Epithelial cell of prostate (primary cell): ENCODE data around the gene TPMT.
A peak's percentile ranks its signal among the peaks of the same experiment; 100 is the strongest.

ENCODE experiments used
- DNase-seq: peaks from one replicate; pipeline ENCODE4 v3.0.0-alpha.2; 2011; ENCODE audit warnings: low read depth, low spot score
- H3K27ac ChIP-seq: fragments of 450-650 bp; 2 replicates; pipeline ENCODE4 v1.5.1; 2017; ENCODE audit warnings: mild to moderate bottlenecking

TPMT gene

DNA sequence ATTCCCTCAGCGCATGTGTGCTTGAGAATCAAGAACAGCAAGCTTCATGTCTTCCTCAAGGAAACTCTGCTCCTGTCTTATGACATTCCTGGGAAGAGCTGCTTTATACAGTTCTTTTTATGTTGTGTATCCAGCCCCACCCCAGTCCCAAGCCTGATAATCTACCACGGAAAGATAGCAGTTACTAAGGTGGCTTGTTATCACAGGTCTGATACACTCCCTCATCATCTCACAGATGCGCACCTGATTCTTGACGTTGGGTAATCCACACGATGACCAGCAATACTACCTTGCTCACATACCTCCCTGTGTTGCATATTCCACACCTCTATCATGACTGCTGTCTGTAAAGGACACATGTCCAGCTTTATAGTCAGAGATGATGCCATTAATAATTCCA, 35.6 kb downstream of the TPMT start:
- no peak for DNase-seq
- no peak overlapping the region for H3K27ac ChIP-seq

DNA sequence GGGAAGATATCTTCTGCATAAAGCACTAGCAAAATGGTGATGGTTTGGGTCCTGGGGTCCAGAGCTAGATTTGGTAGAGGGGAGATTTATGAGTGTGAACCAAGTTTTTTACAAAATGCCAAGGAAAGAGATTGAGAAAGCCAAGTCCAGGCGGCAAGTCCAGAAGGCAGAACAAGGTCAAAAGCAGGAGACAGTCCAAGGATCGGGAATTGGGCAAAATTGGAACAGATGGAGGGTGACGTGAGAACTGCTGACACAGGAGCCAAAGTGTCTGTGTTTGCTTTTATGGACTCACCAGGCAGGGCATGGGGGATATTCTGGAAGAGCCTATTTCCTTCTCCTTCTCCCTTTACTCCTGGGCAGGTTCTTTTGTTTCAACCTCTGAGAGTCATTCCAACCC, 36.5 kb downstream of the TPMT start:
- no peak for DNase-seq
- H3K27ac ChIP-seq, result no peak overlapping the region

DNA sequence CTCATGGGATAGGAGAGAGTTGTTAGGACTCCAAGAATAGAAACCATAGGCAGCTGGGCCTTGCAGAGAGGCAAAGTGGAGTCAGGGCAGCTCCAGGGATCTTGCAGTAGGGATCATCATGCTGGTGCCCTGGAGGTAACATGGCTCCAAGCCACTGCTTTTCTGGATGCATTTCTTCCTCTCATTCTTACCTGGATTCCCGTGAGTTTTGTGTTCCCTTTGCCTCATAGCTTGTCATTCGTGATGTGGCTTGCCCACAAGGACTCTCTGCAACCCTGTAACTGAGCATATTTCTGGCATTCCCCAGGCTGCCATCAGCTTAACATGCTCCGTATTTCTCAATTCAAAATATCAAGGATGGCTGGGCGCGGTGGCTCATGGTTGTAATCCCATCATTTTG, 37.7 kb downstream of the TPMT start:
- no peak for DNase-seq
- H3K27ac ChIP-seq, result no peak overlapping the region

DNA sequence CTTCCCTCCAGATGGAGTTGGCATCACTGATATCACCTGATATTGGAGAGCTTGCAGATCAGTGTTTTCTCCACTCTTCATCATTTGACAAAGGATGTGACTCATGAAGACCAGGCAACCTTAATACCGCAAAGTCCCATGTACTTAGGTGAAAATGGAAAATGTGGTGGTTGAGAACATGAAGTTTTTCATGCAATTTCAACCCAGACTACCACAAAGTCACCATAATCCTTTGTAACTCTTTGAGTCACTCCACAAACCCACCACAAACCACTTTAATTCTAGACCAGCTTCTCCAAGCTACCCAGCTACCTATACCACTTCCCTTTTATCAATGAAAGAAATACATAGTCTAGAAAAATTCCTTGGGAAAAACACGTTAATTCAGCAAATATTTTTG, 39.5 kb downstream of the TPMT start:
- no peak for DNase-seq
- H3K27ac ChIP-seq, result no peak overlapping the region

DNA sequence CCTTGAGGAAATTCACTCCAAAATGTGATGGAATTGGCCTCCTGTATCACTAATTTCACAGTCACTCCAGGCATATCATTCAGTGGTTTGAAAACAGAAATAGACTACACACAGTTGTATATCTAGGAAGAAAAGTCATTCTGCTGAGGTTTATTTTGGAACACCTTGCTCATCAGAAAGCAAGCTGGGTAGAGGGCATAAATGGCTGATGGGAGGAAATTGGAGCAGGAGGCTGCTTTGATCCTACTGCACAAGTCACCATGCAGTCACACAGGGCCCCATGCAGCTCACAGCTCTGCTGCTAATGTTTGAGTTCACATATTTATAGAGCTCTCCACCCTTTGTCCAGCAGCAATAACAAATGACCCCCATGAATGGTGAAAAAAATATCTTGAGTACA, 44.7 kb downstream of the TPMT start:
- no peak overlapping the region for H3K27ac ChIP-seq
- no peak for DNase-seq

DNA sequence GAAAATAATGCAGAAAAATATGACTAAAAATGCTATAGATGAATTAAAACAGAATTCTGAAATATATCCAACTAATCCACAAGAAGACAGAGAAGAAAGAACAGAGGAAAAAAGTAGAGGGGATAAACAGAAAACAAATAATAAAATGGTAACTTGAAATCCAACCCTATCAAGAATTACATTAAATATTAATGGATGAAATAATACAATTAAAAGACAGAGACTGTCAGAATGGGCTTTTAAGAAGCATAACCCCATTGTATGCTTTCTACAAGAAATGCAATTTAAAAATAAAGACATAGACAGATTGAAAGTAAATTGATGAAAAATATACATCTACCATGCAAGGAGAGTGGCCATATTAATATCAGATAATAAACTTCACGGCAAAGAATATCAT, 47.8 kb downstream of the TPMT start:
- H3K27ac ChIP-seq, result no peak overlapping the region
- DNase-seq, result no peak

DNA sequence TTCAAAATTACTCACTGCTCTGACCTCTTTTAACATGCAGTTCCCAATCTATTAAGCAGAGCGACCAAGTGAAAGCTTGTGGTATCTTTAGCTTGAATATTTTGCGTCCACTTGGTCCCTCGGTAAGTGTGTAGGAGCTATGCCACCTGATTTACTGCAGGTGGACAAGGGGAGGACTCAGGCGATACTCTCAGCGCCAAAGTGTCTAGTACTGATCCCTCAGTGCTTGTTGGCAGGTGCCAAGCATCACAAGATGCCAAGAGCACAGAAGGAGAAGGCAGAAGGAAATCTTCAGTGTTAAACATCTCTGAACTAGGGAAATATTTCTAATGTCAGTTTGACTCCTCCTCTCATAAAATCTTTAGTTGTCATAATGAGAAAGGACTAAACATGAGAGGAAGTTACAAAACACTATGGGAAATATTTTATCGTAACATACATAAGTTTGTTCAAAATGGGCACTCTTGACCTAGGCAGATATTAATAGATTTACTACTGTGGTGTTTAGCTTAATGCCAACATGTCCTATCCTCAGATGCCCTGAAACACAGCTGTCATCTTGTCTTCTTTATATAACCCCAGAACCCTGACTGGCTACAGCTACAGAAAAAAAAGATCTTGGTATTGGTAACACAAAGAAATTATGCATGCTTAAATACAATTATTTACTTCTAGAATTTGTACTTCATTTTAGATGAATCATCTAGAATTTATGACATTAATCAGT, 51.9 kb downstream of the TPMT start:
- no peak for DNase-seq
- H3K27ac ChIP-seq, result no peak overlapping the region

DNA sequence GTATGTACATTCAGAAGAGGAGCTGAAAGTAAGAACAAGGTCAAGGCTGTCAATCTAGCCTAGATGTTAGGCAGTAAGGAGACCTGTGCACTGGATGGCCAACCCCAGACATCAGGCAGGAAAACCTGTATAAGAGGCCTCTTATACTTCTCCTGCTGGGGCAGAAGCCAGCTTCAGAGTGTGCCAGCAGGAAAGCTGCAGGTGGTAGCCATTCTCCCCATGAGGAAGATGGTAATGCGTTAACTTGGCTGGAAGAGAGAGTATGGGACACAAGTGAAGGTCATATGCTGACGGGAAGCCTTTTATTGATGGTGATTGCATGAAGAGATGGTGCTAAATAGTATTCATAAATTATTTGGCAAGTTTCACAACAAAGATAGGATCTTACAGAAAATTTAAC, 53.0 kb downstream of the TPMT start:
- DNase-seq, result no peak
- no peak overlapping the region for H3K27ac ChIP-seq

DNA sequence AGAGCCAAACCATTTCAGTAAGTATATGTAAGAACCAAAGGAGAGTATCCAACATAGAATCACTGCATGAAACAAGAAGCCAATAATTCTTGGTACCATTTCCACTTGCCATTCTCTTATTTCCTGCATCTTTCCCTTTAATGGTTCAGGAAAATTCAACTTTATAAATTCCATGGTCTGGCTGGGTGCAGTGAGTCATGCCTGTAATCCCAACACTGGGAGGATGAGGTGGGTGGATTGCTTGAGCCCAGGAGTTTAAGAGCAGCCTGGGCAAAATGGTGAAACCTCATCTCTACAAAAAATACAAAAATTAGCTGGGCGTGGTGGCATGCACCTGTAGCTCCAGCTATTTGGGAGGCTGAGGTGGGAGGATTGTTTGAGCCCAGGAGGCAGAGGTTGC, 53.6 kb downstream of the TPMT start:
- H3K27ac ChIP-seq, result no peak overlapping the region
- DNase-seq, result no peak

DNA sequence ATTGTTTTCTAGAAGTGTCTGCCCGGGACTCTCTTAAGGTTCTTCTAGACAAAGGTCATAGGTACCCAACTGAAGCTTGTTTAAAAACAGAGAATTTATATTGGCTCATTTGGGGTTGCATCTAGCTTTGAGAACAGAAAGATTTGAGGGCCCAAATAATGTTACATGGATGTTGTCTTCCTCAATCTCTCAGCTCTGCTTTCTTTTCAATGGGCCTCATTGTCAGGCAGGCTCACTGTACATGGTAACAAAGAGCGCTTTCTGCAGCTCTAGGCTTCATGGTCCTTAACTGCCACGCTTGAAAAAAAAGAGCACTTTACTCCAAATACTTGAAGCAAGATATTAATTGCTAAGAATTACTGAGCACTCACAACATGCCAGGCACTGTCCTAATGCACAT, 54.6 kb downstream of the TPMT start:
- no peak overlapping the region for H3K27ac ChIP-seq
- no peak for DNase-seq

DNA sequence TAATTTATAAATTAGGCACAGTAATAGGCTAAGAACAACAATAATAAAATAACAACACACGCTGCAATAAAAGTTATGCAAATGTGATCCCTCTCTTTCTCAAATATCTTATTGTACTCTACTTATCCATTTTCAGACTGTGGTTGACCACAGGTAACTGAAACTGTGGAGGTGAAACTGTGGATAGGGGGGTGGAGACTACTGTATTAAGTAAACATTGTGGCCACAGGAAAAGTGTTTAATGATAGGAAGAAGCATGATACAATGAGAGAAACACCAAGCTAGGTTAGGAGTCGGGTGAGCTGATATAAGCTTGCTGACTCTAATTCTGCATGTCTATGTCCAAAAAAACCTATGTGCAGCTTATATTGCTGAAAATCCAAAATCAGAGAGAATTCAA, 55.4 kb downstream of the TPMT start:
- no peak overlapping the region for H3K27ac ChIP-seq
- peak; percentile 51 for DNase-seq

DNA sequence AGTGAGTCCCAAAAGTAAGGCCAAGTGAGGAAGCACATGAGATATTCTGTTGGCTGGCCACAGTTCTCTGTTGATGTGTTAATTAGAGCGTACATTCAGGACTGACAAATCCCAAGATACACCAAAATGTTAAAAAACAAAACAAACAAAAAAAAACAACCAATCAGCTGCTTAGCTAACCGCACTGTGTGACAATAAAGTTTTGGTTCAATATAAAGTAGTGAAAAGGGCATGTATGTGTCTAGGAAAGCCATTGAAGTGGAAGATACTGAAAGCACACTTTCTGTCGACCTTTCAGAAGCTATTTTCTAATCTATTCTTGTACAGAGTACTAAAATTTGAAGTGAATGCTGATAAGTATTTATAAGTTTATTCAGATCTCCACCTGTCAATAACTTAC, 58.5 kb downstream of the TPMT start:
- H3K27ac ChIP-seq, result no peak overlapping the region
- DNase-seq, result no peak

DNA sequence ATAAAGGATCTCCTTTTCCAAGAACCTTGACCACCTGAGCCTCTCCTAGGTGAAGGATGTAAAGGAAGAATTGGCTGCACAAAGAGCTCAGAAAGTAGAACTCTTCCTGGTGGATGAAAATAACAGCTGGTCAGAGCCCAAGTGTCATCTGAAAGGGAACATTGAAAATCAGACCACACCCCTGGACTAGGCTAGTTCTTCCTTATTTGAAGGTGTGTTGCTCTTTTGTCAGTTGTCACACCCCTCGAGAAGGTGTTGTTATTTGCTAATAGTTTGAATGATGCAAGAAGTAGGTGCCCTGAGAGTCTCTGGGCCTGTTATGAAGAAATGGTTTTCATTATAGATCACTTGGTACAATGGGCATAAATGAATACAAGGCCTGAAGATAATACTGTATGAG, 63.5 kb downstream of the TPMT start:
- peak; percentile 31 for DNase-seq
- H3K27ac ChIP-seq, result peak overlapping the region; percentile 30

DNA sequence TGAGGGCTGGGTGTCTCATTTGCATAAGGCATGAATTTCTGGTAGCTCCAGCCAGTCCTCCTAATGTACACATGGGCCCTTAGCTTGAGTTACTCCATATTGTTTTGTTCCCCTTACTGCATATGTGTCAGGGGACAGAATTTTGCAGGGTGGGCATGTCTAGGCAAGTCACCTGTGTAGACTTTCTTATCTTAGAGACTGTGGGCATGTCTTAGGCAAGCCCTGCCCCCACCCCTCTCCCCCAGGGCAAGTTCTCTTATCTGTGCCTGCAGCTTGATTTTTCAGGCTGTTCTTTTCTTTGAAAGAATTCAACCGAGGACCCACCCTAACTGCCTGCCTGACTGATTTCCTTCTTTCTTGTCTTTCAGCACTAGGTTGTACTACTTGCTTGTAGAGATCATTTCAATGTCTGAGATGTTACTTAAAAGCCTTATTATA, 64.5 kb downstream of the TPMT start:
- DNase-seq, result no peak
- no peak overlapping the region for H3K27ac ChIP-seq

DNA sequence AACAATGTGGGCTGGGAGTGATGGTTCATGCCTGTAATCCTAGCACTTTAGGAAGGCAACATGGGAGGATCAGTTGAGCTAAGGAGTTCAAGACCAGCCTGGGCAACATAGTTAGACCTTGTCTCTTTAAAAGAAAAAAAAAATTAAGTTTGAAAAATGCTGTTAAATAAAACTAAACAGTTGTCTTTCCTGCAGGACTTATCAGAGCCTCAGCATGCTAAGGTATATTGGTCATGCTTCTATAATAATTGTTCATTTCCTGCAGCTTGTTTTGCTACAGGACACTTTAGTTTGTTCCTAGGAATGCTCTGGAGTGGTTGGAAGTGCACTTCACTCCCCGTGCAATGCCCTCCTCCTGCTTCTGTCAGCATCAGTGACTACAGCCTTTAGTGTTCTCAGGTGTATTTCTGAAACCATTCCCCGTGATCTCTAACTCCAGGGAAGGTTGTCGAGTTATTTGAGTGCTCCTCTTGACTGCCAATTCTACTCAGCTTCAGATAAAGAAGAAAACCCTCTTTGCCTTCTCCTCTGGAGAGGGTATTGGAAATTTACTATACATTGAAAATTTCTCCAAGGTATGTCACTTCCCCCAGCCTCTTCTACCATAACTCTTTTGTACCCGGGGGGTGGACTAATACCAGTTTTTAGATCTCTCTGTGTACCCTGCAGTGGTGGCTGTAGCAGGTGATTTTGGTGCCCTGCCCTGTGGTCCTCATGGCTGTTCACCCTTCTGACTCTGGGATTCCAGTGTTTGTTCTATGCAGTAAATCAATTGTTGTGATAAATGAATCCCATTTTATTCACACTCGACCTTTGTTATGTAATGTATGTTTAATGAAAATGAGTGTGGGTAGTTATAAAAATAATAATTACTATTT, 66.2 kb downstream of the TPMT start:
- no peak overlapping the region for H3K27ac ChIP-seq
- DNase-seq, result no peak

DNA sequence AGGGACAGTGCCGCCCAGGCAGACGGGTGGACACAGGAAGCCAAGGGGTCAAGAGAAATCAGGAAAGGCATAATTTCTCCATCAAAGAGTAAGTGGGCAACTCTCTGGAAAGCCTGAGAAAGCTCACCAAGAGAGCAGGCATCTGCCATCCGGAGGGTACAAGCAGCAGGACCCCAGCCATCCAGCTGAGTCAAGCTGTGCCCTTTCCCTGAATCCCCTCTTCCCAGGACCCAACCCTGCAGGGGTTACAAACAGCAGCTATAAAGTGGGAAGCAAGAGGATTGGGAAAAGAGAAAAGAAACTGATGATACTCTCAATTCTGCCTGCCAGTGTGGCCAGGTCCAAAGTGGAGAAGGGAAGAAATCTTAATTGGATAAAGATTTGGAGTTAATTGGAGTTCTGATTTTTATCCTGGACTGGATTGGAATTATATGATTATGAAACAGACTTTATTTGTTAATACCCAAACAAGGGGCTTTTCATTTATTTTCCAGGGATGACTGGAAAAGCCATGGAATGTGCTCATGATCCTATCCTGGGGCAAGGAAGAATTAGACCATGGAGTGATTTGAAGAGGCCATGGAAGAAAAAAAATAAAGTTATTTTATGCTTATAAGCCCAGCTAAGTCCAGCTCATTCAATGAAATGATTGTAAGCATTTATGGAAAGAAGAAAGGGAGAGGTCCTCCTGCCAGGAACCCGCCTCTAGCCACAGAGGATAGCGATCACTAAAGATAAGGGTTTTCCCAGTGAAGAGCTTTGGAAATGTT, 67.3 kb downstream of the TPMT start:
- H3K27ac ChIP-seq, result no peak overlapping the region
- DNase-seq, result no peak

DNA sequence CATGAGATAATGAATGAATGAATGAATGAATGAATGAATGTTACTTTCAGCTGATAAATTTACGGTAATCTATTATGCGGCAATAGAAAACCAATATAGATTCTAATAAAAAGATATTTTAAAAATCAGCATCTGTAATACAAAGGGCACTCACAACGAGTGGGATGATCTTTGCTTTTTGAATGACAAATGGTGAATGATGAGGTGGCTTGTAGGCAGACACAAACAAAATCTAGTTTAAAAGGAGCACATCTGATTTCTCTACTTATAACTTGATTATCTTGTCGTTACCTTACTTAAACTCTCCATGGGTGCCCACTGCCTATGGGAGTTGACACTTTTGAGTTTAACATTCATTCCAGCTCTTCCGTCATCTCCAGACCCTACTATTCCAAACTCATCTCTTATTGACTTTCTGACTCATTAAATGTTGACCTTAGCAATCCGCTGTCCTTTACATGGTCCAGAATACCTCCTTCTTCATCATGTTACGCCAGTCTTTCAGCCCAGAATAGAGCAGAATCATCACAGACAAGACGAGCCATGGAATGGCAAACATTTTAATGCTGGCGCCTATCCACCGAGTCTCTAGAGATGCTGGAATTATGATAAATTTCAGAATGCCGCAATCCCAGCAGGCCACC, 73.7 kb downstream of the TPMT start:
- no peak overlapping the region for H3K27ac ChIP-seq
- no peak for DNase-seq

DNA sequence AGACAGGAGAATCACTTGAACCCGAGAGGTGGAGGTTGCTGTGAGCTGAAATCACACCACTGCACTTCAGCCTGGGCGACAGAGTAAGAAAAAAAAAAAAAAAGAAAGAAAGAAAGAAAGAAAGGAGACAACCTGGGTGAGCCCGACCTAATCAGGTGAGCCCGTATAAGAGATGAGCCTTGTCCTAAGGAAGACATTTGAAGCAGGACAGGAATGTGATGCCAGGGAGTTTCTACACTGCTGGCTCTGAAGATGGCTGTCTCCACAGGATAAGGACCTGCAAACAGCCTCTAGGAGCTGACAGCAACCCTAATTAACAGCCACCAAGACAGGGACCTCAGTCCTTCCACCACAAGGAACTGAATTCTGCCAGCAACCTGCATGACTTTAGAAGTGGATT, 74.3 kb downstream of the TPMT start:
- no peak overlapping the region for H3K27ac ChIP-seq
- DNase-seq, result no peak

DNA sequence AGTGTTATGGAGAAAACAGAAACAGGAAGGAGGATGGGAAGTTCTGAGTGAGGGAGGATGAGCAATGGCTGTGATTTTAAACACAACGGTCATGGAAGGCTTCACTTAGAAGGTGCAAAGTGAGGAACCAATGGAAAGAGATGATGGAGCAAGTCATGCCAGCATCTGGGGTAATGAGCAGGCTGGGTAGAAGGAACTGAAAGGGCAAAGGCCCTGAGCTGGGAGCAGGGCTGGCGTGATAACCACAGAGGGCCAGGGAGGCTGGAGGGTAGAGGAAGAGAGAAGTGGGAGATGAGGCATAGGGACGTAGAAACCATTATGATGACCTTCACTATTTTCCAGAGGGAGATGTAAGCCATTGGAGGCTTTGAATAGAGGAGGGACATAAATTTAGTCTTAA, 76.0 kb downstream of the TPMT start:
- no peak for DNase-seq
- no peak overlapping the region for H3K27ac ChIP-seq
